HCT116 (cell line): ENCODE measurements around the gene TMTC3.

Experiments
- EZH2 ChIP-seq: fragments of 200-600 bp; sonication (generic); IDR thresholded peaks from 2 replicates; pipeline ENCODE4 v1.6.1; 2017; ENCODE audit warnings: antibody characterized with exemption, mixed run types
- POLR2A ChIP-seq: IDR thresholded peaks from 2 replicates; pipeline ENCODE4 v1.7.0; 2011; ENCODE audit warnings: borderline replicate concordance; ENCODE audit not compliant: insufficient read depth, insufficient read length; ENCODE audit errors: extremely low read depth
- POLR2AphosphoS5 ChIP-seq: IDR thresholded peaks from 2 replicates; pipeline ENCODE4 v1.6.1; 2011; ENCODE audit warnings: mild to moderate bottlenecking, low read depth, low read length, moderate library complexity
- SP1 ChIP-seq: IDR thresholded peaks from 2 replicates; pipeline ENCODE4 v1.6.1; 2012; ENCODE audit warnings: low read depth
- TF ChIP-seq, protein P1 (sequence below), 3 experiments: fragments of 200-600 bp in 1 of 3; sonication (generic) in 1 of 3; IDR thresholded peaks in 2 of 3; conservative IDR thresholded peaks in 1 of 3; 2 replicates each; pipeline ENCODE4 v1.5.1; 2012 to 2017; ENCODE audit warnings: low read depth in 2 of 3, low read length in 2 of 3, antibody characterized with exemption in 1 of 3, borderline replicate concordance in 1 of 3, control low read depth in 1 of 3, mild to moderate bottlenecking in 1 of 3, mixed read lengths in 1 of 3, mixed run types in 1 of 3, moderate library complexity in 1 of 3; ENCODE audit not compliant: insufficient read depth in 1 of 3

GRCh38 chr12:88166179-88166578 lies 24.1 kb downstream of the TMTC3 start:
- TF ChIP-seq, protein P1, sequence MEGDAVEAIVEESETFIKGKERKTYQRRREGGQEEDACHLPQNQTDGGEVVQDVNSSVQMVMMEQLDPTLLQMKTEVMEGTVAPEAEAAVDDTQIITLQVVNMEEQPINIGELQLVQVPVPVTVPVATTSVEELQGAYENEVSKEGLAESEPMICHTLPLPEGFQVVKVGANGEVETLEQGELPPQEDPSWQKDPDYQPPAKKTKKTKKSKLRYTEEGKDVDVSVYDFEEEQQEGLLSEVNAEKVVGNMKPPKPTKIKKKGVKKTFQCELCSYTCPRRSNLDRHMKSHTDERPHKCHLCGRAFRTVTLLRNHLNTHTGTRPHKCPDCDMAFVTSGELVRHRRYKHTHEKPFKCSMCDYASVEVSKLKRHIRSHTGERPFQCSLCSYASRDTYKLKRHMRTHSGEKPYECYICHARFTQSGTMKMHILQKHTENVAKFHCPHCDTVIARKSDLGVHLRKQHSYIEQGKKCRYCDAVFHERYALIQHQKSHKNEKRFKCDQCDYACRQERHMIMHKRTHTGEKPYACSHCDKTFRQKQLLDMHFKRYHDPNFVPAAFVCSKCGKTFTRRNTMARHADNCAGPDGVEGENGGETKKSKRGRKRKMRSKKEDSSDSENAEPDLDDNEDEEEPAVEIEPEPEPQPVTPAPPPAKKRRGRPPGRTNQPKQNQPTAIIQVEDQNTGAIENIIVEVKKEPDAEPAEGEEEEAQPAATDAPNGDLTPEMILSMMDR (IDR thresholded peaks at IDR 0.05 in 2 of 3, conservative IDR thresholded peaks at IDR 0.05 in 1 of 3; ENCODE audit: borderline replicate concordance in 1 of 3, insufficient read depth in 1 of 3, low read depth in 2 of 3, low read length in 2 of 3): no peak
- TF ChIP-seq POLR2A: no peak
- TF ChIP-seq EZH2: no peak
- no peak for TF ChIP-seq SP1
- no peak for TF ChIP-seq POLR2AphosphoS5
